ENCODE measurements around the gene MYCBPAP. TPM values are rescaled to one million over a fixed set of nuclear protein-coding genes. Genes with fewer than 3 reads are reported as not detected.

The MYCBPAP gene
- total RNA-seq, 1 experiment from 2014 or later: 0.52 TPM

- no TSS peak for BruUV-seq (replicated peaks)
- TF ChIP-seq CTCF (IDR thresholded peaks at IDR 0.05; ENCODE audit: unreplicated experiment): no peak
- intact Hi-C loops (cut with micrococcal nuclease; ENCODE audit: unreplicated experiment): no loop called here
- H3K4me3 Mint-ChIP-seq (ENCODE audit: low read depth, unreplicated experiment): no peak overlapping the region
- H3K4me1 Mint-ChIP-seq (ENCODE audit: low read depth, unreplicated experiment): peaks cover 5% of the 10 kb centered on the region
- peaks cover 52% of the 10 kb centered on the region for H3K27me3 Mint-ChIP-seq (ENCODE audit: unreplicated experiment)
- H3K27ac Mint-ChIP-seq (ENCODE audit: unreplicated experiment): no peak overlapping the region
- H3K36me3 Mint-ChIP-seq (ENCODE audit: insufficient read depth, unreplicated experiment): no peaks in the 10 kb centered on the region
- CTCF ChIA-PET: no interaction called here
- DNase-seq: no peak
- no peaks in the 10 kb centered on the region for H3K9me3 Mint-ChIP-seq (ENCODE audit: low read depth, unreplicated experiment)
Observed at GRCh38 chr17:50557630-50558029, 49.4 kb downstream of the MYCBPAP start.

GRCh38 chr17:50558091-50558490 lies 49.9 kb downstream of the MYCBPAP start:
- intact Hi-C loops (cut with micrococcal nuclease; ENCODE audit: unreplicated experiment): no loop called here
- peaks cover 57% of the 10 kb centered on the region for H3K27me3 Mint-ChIP-seq (ENCODE audit: unreplicated experiment)

GRCh38 chr17:50558581-50558940 lies 50.3 kb downstream of the MYCBPAP start:
- BruUV-seq (replicated peaks): no TSS peak
- intact Hi-C loops (cut with micrococcal nuclease; ENCODE audit: unreplicated experiment): no loop called here
- CTCF ChIA-PET: no interaction called here
- H3K27ac Mint-ChIP-seq (ENCODE audit: unreplicated experiment): no peak overlapping the region
- no peaks in the 10 kb centered on the region for H3K36me3 Mint-ChIP-seq (ENCODE audit: insufficient read depth, unreplicated experiment)
- H3K9me3 Mint-ChIP-seq (ENCODE audit: low read depth, unreplicated experiment): no peaks in the 10 kb centered on the region
- peaks cover 62% of the 10 kb centered on the region for H3K27me3 Mint-ChIP-seq (ENCODE audit: unreplicated experiment)
- no peak for TF ChIP-seq CTCF (IDR thresholded peaks at IDR 0.05; ENCODE audit: unreplicated experiment)
- DNase-seq: no peak
- peak overlapping the region; percentile 61 for H3K4me3 Mint-ChIP-seq (ENCODE audit: low read depth, unreplicated experiment)
- peaks cover 5% of the 10 kb centered on the region for H3K4me1 Mint-ChIP-seq (ENCODE audit: low read depth, unreplicated experiment)

More at GRCh38 chr17:50558091-50558490, 49.9 kb downstream of the MYCBPAP start:
- TF ChIP-seq CTCF (IDR thresholded peaks at IDR 0.05; ENCODE audit: unreplicated experiment): no peak
- Mint-ChIP-seq H3K36me3 (ENCODE audit: insufficient read depth, unreplicated experiment) (no peaks in the 10 kb centered on the region), H3K4me1 (ENCODE audit: low read depth, unreplicated experiment) (peaks cover 5% of the 10 kb centered on the region), H3K4me3 (ENCODE audit: low read depth, unreplicated experiment) (no peak overlapping the region), H3K27ac (ENCODE audit: unreplicated experiment) (no peak overlapping the region), H3K9me3 (ENCODE audit: low read depth, unreplicated experiment) (no peaks in the 10 kb centered on the region)
- BruUV-seq (replicated peaks): no TSS peak
- CTCF ChIA-PET: no interaction called here
- no peak for DNase-seq

GRCh38 chr17:50558941-50559614 lies 50.8 kb downstream of the MYCBPAP start:
- Mint-ChIP-seq H3K9me3 (ENCODE audit: low read depth, unreplicated experiment) (no peaks in the 10 kb centered on the region), H3K36me3 (ENCODE audit: insufficient read depth, unreplicated experiment) (no peaks in the 10 kb centered on the region), H3K4me3 (ENCODE audit: low read depth, unreplicated experiment) (peak overlapping the region; percentile 61), H3K27ac (ENCODE audit: unreplicated experiment) (no peak overlapping the region), H3K27me3 (ENCODE audit: unreplicated experiment) (peaks cover 67% of the 10 kb centered on the region), H3K4me1 (ENCODE audit: low read depth, unreplicated experiment) (peaks cover 5% of the 10 kb centered on the region)
- no peak for DNase-seq
- no TSS peak for BruUV-seq (replicated peaks)
- no peak for TF ChIP-seq CTCF (IDR thresholded peaks at IDR 0.05; ENCODE audit: unreplicated experiment)
- CTCF ChIA-PET: no interaction called here
- intact Hi-C loops (cut with micrococcal nuclease; ENCODE audit: unreplicated experiment): no loop called here
